MV-4-11 (cell line): ENCODE data around the gene RPL34.

Experiments used
- DNase-seq: peaks from one replicate; lab custom pipeline; 2025; lab: John Stamatoyannopoulos, UW

Gene RPL34

DNA sequence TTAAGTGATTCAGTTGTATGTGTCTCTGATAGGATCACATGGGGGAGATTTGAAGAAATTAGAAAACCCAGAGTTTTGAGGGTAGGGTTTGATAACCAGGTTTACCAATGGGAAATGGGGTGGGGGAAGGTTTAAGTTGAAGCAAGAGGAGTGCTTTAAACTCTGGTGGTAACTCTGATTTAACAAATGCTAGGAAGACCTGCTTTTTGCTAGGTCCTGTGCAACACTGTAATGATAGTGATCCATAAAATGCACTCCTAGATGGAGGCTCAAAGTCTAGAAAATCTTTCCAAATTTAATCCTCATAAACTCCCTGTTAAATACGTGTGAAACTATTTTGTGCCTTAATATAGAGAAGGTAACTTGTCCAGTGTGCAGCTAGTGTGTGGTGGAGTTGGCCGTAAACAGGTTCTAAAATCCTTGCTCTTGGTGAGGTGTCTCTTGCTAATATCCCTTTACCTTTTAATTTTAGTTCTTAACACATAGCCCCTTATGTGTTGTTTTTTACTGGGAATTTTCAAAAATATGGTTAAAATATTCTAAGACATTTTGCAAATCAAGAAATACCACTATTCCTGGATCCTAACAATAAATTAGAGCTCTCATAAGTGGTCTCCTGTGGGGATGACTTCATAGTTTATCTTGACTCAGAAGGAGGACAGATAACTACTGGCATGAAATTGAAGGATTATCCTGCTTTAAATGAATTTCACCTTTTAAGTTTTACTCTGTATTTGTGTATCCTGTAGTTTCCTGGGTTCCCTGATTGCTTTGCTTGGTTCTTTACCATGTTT is 4.1 kb downstream of the RPL34 start:
- no peak for DNase-seq

GRCh38 chr4:108626056-108626455 is 5.7 kb downstream of the RPL34 start:
- no peak for DNase-seq

- DNase-seq = no peak
Observed at GRCh38 chr4:108628411-108628810, 8.0 kb downstream of the RPL34 start.

- no peak for DNase-seq
Observed at GRCh38 chr4:108635070-108635655, 14.8 kb downstream of the RPL34 start.

DNA sequence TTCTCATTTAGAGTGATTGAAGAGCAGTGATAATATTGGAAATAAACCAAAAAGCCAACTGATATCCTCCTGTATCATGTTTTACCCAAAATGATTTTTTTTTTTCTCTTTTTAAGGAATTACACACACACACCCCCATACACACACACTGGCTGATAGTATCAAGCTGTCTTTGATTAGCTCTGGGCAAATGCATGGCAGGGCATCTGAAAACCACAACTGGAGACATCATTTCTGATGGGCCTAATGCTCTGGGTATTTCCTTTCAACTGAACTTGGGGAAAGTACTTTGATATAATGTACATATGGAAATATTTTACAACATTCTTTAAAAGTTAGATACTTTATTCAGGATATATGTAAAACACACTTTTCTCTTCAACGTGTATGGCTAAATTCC is 15.9 kb downstream of the RPL34 start:
- DNase-seq = no peak

- no peak for DNase-seq
Observed at GRCh38 chr4:108637856-108638255, 17.5 kb downstream of the RPL34 start.

GRCh38 chr4:108644237-108644636 is 23.9 kb downstream of the RPL34 start:
- DNase-seq = no peak

DNA sequence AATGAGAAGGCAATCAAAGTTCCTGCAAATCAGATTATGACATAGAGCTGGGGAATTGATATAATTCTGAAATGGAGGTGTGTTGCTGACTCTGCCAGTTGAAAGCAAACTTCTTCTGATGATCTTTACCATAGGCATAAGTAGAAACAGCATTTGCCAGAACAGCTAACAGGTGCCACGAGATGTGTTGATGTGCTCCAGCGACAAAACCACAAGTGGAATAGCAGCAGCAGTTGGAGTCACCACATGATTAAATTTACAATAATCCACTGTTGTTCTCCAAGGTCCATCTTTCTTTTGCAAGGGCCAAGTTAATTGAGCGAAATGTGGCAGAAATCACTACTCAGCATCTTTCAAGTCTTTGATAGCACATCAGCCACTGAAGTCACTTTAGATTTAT is 26.3 kb downstream of the RPL34 start:
- no peak for DNase-seq

- DNase-seq = no peak
Observed at GRCh38 chr4:108649863-108650211, 29.5 kb downstream of the RPL34 start.

DNA sequence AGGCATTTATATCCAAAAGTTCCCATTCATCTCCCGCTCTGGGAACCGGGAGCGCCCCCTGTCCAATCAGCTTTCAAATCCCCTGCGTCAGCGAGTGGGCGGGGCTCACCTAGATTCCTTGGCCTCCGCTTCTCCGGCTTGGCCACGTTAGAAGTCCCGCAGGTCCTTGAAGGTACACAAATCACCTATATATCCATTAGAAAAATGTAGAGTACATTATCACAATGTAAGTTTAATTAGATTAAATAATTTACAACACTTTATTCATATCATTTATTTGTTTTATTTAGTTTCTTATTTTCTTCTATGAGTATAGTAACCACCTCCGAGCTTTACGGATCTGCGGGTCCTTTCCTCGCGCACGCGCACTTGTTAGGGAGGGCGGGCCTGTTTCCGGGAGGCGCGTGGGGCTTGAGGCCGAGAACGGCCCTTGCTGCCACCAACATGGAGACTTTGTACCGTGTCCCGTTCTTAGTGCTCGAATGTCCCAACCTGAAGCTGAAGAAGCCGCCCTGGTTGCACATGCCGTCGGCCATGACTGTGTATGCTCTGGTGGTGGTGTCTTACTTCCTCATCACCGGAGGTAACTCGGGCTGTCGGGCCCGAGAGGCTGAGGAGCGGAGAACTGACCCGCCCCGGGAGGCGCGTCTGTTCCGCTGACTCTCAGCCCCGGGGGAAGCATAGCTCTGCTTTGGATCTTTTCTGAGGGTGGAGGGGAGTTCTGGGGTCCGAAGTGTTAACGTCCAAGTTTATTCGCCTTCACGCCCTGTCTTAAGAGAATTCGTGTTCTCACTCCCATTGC is 30.0 kb downstream of the RPL34 start, which contains the start of gene OSTC:
TSS of gene OSTC (plus strand) at position 388 of the 802 bp plus-strand sequence. CDS start at position 445, 57 bp downstream.
- DNase-seq = peak; percentile 91

DNA sequence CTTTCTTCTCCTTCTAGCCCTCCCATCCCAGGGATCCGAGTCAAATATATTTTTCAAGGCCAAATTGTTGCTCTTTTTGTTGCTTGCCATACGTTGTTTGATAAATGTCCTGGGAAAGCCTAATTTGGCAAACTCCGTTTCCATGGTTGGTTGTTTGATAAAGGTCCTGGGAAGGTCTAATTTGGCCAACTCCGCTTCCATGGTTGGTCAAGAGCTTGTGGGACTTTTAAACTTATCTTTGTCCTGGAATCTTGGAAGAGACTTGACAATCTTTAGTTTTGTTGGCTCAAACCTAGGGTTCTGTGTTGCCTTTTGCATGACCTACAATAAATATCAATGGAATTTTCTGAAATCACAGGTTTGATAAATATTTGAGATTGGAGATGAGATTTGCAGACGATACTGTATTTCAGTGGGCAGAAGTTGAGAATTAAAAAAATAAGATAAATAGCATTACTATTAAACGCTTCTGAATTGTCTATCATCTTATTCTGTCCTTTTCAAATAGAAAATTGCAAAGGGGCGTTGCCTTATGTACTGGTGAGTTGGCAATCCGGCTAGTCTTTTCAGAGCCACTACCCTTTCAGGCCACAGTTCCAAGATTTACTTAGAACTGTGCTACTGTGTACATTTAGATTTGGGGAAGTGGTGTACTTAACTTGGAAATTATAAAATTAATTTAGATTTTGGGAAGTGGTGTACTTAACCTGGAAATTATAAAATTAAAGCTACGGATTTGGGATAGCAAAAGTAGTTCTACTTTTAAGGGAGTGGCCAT is 30.8 kb downstream of the RPL34 start:
- peak; percentile 61 for DNase-seq

DNA sequence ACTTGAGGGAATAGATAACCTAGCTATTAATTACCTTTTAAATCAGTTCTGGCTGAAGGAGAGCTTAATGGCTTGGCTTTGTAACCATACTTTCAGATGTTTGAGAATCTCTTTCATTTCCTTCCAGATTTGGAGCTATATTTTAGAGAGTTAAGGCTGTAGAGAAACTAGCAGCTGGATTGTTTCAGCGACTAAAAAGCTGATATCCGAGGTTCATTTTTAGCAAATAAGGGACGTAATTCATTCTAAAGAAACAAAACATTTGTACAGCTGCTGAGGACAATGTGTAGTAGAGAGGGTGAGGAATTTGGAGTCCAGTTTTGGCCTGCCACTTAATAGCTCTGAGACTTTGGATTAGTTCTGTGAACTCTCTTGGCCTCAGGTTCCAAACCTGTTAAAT is 42.3 kb downstream of the RPL34 start:
- DNase-seq = no peak

DNA sequence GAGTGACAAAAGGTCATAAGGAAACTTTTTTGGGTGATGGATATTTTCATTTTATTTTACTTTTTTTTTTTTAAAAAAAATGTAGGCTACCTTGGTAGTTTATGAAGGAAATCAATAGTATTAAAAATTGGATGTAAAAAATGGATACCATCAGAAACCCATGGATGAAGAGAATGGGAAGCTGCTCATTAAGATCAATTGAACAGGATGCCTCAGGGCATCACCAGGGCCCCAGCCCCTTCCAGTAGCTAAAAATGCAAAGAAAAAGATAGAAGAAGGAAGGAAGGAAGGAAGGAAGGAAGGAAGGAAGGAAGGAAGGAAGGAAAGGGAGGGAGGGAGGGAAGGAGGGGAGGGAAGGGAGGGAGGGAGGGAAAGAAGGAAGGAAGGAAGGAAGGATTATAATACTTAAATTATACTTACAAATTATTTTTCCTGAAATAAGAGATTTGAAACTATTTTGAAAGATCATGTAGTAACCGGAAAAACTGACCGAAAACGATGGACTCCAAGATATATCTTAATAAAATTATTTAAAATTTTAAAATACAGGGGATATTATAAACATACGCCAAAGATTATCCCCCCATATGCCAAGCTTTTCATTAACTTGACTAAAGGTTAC is 54.1 kb downstream of the RPL34 start:
- DNase-seq = no peak
